Left lung (tissue), 10 donors: ENCODE results near the gene CYTH3. TPM values are rescaled to one million over a fixed set of nuclear protein-coding genes. Genes with fewer than 3 reads are reported as not detected.

Source experiments
- ATAC-seq: fragments of 200-7000 bp; cut with Tn5 transposase; one replicate; pipeline ENCODE4 v1.9.1; 2020; ENCODE audit warnings: moderate library complexity
- DNase-seq, 4 donors: peaks; one replicate each; pipeline ENCODE4 v3.0.0-alpha.2; 2013 to 2020
- H3K27ac ChIP-seq, 2 donors: fragments of 200-600 bp; sonication (generic) in 1 of 2; one replicate each; pipeline versions ENCODE4 v1.5.0 to v1.8.0; 2020 to 2021
- H3K27me3 ChIP-seq, 2 donors: fragments of 200-600 bp; sonication (generic) in 1 of 2; one replicate each; pipeline versions ENCODE4 v1.5.0 to v1.8.0; 2020 to 2021
- H3K36me3 ChIP-seq, 2 donors: fragments of 200-600 bp; sonication (generic) in 1 of 2; one replicate each; pipeline versions ENCODE4 v1.5.0 to v1.8.0; 2020 to 2021
- H3K4me1 ChIP-seq, 2 donors: fragments of 200-600 bp; one replicate each; pipeline ENCODE4 v1.8.0; 2021
- H3K4me3 ChIP-seq, 2 donors: fragments of 200-600 bp; sonication (generic) in 1 of 2; one replicate each; pipeline versions ENCODE4 v1.5.0 to v1.8.0; 2020 to 2021; ENCODE audit warnings: mild to moderate bottlenecking in 1 of 2
- H3K9me3 ChIP-seq, 2 donors: fragments of 200-600 bp; sonication (generic) in 1 of 2; one replicate each; pipeline versions ENCODE4 v1.5.0 to v1.8.0; 2020 to 2021
- intact Hi-C, 2 donors: fragments of 100-400 bp; cut with DNase I; formaldehyde crosslinking; loops; one replicate each; pipeline versions ENCODE4 v1.11.2 to v1.14.2; 2022
- polyA plus RNA-seq, 6 donors: library from polyadenylated mRNA; unstranded; fragments of 120-200 nt; gene quantifications; one replicate each; pipeline ENCODE4 v1.2.1, GENCODE V29; 2013; ENCODE audit not compliant: insufficient read length in 6 of 6
- total RNA-seq, 2 donors: library from RNA; stranded (reverse); fragmentation: NEBNext Ultra II Directional; extraction: Animal tissue kit (Norgen Biotek cat#: 25700); gene quantifications; one replicate each; pipeline ENCODE4 v1.2.1, GENCODE V29; 2021
- TF ChIP-seq, protein P1 (sequence below), 2 donors: fragments of 200-600 bp; sonication (generic) in 1 of 2; IDR thresholded peaks; one replicate each; pipeline versions ENCODE4 v1.5.0 to v1.8.0; 2021; ENCODE audit warnings: antibody characterized with exemption in 2 of 2
- donor health status: DM: no; HTN: yes; CAD: no.
- donor health status: DM: no; HTN: no; CAD: no.

The CYTH3 gene
- total and polyA plus RNA-seq, 8 donors, result 20.7 to 29.8 (median 25.8) TPM

DNA sequence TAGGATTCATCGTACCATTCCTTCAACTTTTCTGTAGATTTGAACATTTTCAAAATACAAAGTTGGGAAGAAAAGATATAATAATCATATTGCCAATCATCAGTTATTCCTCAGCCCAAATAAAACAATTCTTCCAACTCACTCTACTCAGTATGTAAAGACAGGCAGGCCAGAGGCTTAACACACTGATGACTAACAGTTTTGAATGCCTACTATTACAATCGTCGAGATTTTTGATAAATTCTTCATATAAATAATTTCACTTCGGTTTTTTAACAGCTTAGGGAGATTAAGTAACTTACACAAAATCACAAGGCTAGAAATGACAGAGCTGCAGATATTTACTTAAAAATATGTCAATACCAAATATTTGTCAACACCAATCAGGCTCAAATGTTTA, 17.6 kb downstream of the CYTH3 start:
- Histone ChIP-seq H3K27me3 (no peaks in the 10 kb centered on the region), H3K9me3 (no peaks in the 10 kb centered on the region), H3K4me1 (peaks cover 16 to 34% of the 10 kb centered on the region in 2 donors), H3K4me3 (no peak overlapping the region), H3K27ac (no peak overlapping the region), H3K36me3 (no peaks in the 10 kb centered on the region)
- no peak for ATAC-seq
- DNase-seq, result no peak
- intact Hi-C loops, result no loop called here
- TF ChIP-seq, protein P1, sequence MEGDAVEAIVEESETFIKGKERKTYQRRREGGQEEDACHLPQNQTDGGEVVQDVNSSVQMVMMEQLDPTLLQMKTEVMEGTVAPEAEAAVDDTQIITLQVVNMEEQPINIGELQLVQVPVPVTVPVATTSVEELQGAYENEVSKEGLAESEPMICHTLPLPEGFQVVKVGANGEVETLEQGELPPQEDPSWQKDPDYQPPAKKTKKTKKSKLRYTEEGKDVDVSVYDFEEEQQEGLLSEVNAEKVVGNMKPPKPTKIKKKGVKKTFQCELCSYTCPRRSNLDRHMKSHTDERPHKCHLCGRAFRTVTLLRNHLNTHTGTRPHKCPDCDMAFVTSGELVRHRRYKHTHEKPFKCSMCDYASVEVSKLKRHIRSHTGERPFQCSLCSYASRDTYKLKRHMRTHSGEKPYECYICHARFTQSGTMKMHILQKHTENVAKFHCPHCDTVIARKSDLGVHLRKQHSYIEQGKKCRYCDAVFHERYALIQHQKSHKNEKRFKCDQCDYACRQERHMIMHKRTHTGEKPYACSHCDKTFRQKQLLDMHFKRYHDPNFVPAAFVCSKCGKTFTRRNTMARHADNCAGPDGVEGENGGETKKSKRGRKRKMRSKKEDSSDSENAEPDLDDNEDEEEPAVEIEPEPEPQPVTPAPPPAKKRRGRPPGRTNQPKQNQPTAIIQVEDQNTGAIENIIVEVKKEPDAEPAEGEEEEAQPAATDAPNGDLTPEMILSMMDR (IDR thresholded peaks at IDR 0.05), result no peak

DNA sequence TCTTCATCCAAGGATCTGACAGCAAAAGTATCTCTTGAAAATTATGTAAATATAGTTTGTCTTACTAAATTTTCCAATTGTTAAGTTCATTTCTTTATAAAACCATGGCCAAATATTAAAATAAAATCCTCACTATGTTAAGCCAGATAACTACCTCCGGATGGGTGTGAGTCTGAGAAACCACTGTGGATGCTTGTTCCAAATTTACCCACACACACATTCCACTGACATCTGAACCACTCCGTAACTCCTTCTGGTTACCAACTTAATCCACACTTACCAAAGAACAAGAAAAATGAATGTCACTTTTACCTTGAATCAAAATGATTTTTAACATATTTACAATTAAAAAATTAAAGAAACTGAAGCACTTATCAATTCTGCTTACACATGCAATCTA, 19.7 kb downstream of the CYTH3 start:
- H3K4me1 ChIP-seq, result peaks cover 13 to 31% of the 10 kb centered on the region in 2 donors
- no peaks in the 10 kb centered on the region for H3K9me3 ChIP-seq
- intact Hi-C loops, result no loop called here
- no peak for DNase-seq
- TF ChIP-seq, protein P1 (IDR thresholded peaks at IDR 0.05), result no peak
- no peaks in the 10 kb centered on the region for H3K36me3 ChIP-seq
- ATAC-seq, result no peak
- H3K27me3 ChIP-seq, result no peaks in the 10 kb centered on the region
- H3K4me3 ChIP-seq, result no peak overlapping the region
- peak overlapping the region; percentile 16 to 40 for H3K27ac ChIP-seq

DNA sequence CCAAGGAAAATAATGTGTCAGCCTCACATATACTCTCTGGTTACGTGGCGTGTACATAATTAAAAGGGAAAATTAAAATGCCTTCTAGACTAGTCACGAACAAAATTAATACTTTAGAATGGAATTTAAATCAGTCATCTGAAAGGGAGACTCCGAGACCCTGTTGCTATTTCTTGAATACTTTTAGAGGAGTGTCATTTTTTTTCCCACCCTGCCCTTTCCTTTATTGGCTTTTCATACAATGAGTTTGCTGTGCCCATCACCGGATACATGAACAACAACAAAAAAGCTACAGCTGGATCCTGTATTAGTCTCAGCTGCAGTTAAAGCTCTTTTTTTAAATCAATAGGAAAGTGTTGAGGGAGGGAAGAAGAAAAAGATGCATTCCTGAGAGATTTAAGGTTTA, 20.1 kb downstream of the CYTH3 start:
- DNase-seq, result no peak
- Histone ChIP-seq H3K4me1 (peaks cover 10 to 28% of the 10 kb centered on the region in 2 donors), H3K36me3 (no peaks in the 10 kb centered on the region), H3K27me3 (no peaks in the 10 kb centered on the region), H3K27ac (peak overlapping the region; percentile 16 to 40), H3K9me3 (no peaks in the 10 kb centered on the region), H3K4me3 (no peak overlapping the region)
- TF ChIP-seq, protein P1 (IDR thresholded peaks at IDR 0.05), result no peak
- intact Hi-C loops, result no loop called here
- no peak for ATAC-seq

DNA sequence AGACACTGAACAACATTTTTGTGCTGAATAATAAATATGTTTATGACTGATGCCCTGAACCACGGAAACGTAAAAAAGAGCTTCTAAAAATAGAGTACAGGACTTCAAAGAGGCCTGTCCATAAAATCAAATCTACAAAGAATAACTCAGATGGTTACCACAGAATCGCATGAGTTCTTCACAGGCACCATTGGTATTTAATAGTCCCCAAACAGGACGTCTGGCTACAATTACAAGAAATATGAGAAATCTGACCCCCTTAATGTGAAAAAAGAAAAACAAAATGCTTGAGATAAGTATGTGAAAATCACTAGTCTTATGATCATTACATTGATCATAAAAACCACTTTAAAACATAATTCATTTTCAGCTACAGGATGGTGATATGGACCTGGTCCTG, 20.8 kb downstream of the CYTH3 start:
- TF ChIP-seq, protein P1 (IDR thresholded peaks at IDR 0.05), result no peak
- H3K9me3 ChIP-seq, result no peaks in the 10 kb centered on the region
- no peak for DNase-seq
- H3K4me1 ChIP-seq, result peaks cover 8 to 23% of the 10 kb centered on the region in 2 donors
- no peak overlapping the region for H3K4me3 ChIP-seq
- peak overlapping the region in 1 of 2 donors; percentile 40 for H3K27ac ChIP-seq
- intact Hi-C loops, result no loop called here
- H3K27me3 ChIP-seq, result no peaks in the 10 kb centered on the region
- no peaks in the 10 kb centered on the region for H3K36me3 ChIP-seq
- ATAC-seq, result no peak

DNA sequence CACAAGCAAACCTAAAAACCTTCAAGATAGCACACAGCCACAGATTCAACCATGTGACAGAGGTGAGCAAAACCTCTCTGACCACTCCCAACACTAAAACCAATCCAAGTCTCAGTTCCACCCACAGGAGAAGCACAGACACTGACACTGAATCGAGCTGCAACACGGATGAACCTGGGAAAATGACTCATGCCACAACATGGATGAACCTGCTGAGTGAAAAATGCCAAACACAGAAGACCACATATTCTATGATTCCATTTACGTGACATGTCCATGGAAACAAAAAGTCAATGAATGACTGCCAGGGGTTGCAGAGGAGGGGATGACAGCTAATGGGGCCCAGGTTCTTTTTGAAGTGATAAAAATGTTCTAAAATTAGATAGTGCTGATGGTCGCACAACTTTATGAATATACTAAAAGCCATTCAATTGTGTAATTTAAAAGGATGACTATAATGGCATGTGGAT, 22.0 kb downstream of the CYTH3 start:
- Histone ChIP-seq H3K9me3 (no peaks in the 10 kb centered on the region), H3K27me3 (no peaks in the 10 kb centered on the region), H3K36me3 (no peaks in the 10 kb centered on the region), H3K27ac (no peak overlapping the region), H3K4me3 (no peak overlapping the region), H3K4me1 (peaks cover 4 to 24% of the 10 kb centered on the region in 2 donors)
- intact Hi-C loops, result no loop called here
- DNase-seq, result no peak
- ATAC-seq, result no peak
- TF ChIP-seq, protein P1 (IDR thresholded peaks at IDR 0.05), result no peak
